ENCODE results near the gene RNF212.

DNA sequence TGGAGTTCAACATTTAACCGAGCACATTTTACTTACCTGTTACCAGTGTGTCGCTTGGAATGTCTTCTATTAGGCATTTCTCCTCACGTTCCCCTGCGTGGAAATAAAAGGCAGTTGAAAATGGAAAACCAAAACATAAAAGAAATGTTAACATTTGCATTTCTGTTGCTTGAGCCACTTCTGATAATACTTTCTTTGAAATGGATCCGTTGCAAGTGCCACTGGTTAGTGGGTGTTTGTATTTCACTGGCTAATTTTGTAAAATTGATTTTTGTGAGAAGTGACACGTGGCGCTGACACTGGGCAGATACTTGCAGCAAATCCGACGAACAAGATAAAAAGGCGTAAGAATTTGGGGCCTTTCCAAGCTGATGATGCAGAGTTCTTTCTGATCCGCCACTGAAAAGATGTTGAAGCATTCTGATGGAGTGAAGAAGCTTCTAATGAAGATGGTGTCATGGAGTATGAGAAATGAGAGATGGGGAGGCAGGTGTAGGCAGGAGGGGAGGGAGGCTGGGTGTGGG is 40.3 kb upstream of the RNF212 start:
- no peak for TF ChIP-seq POLR2A (IDR thresholded peaks at IDR 0.05)
- TF ChIP-seq, protein P1, sequence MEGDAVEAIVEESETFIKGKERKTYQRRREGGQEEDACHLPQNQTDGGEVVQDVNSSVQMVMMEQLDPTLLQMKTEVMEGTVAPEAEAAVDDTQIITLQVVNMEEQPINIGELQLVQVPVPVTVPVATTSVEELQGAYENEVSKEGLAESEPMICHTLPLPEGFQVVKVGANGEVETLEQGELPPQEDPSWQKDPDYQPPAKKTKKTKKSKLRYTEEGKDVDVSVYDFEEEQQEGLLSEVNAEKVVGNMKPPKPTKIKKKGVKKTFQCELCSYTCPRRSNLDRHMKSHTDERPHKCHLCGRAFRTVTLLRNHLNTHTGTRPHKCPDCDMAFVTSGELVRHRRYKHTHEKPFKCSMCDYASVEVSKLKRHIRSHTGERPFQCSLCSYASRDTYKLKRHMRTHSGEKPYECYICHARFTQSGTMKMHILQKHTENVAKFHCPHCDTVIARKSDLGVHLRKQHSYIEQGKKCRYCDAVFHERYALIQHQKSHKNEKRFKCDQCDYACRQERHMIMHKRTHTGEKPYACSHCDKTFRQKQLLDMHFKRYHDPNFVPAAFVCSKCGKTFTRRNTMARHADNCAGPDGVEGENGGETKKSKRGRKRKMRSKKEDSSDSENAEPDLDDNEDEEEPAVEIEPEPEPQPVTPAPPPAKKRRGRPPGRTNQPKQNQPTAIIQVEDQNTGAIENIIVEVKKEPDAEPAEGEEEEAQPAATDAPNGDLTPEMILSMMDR (IDR thresholded peaks at IDR 0.05) = no peak

Measured in thyroid gland (tissue), 4 donors.